Colonic mucosa (tissue), 4 donors: ENCODE results near the gene HOXD3. TPM values are rescaled to one million over a fixed set of nuclear protein-coding genes. Genes with fewer than 3 reads are reported as not detected.

Source experiments
- DNase-seq: peaks from one replicate; pipeline ENCODE4 v3.0.0-alpha.2; 2020
- H3K27ac ChIP-seq: fragments of 200-600 bp; one replicate; pipeline ENCODE4 v1.8.0; 2021
- H3K27me3 ChIP-seq: fragments of 200-600 bp; one replicate; pipeline ENCODE4 v1.8.0; 2021
- H3K36me3 ChIP-seq: fragments of 200-600 bp; one replicate; pipeline ENCODE4 v1.8.0; 2021
- H3K4me1 ChIP-seq: fragments of 200-600 bp; one replicate; pipeline ENCODE4 v1.8.0; 2021; ENCODE audit warnings: mild to moderate bottlenecking
- H3K4me3 ChIP-seq: fragments of 200-600 bp; one replicate; pipeline ENCODE4 v1.8.0; 2021
- H3K9ac ChIP-seq, 2 donors: one replicate each; pipeline ENCODE4 v1.7.0; 2013; ENCODE audit warnings: control low read depth in 2 of 2, low read depth in 2 of 2, low read length in 2 of 2
- H3K9me3 ChIP-seq: fragments of 200-600 bp; one replicate; pipeline ENCODE4 v1.8.0; 2021
- CTCF ChIP-seq: fragments of 200-600 bp; IDR thresholded peaks from one replicate; pipeline ENCODE4 v1.8.0; 2022; ENCODE audit warnings: antibody characterized with exemption, mild to moderate bottlenecking
- intact Hi-C: fragments of 100-400 bp; cut with DNase I; formaldehyde crosslinking; loops from one replicate; pipeline ENCODE4 v1.14.1; 2022
- total RNA-seq, 2 donors: library from RNA; stranded (reverse); fragmentation: NEBNext Ultra II Directional in 1 of 2; extraction: Animal tissue kit (Norgen Biotek cat#: 25700) in 1 of 2; gene quantifications; one replicate each; pipeline ENCODE4 v1.2.1, GENCODE V29; 2021
- donor health status: healthy.
- donor health status: DM: no; HTN: no; CAD: no.
- donor health status: DM: no; HTN: no; CAD: no.

HOXD3 gene
- total RNA-seq, 2 donors from 2014 or later: 3.2 to 4.6 TPM

GRCh38 chr2:176145085-176145969 is 11.8 kb upstream of the HOXD3 start:
- Histone ChIP-seq H3K4me3 (no peak overlapping the region), H3K27ac (no peak overlapping the region), H3K9ac (no peak overlapping the region), H3K36me3 (no peaks in the 10 kb centered on the region), H3K9me3 (no peaks in the 10 kb centered on the region), H3K27me3 (no peaks in the 10 kb centered on the region), H3K4me1 (no peaks in the 10 kb centered on the region)
- DNase-seq: no peak
- no peak for TF ChIP-seq CTCF
- intact Hi-C loops: no loop called here

GRCh38 chr2:176146101-176146500 is 11.0 kb upstream of the HOXD3 start:
- Histone ChIP-seq H3K4me3 (no peak overlapping the region), H3K27me3 (no peaks in the 10 kb centered on the region), H3K4me1 (no peaks in the 10 kb centered on the region), H3K9ac (no peak overlapping the region), H3K27ac (no peak overlapping the region), H3K36me3 (no peaks in the 10 kb centered on the region), H3K9me3 (no peaks in the 10 kb centered on the region)
- no peak for DNase-seq
- no peak for TF ChIP-seq CTCF
- intact Hi-C loops: no loop called here

GRCh38 chr2:176146645-176147044 is 10.5 kb upstream of the HOXD3 start:
- intact Hi-C loops: no loop called here
- H3K27ac ChIP-seq: no peak overlapping the region
- H3K9ac ChIP-seq: no peak overlapping the region
- no peak for TF ChIP-seq CTCF
- H3K4me1 ChIP-seq: no peaks in the 10 kb centered on the region
- H3K36me3 ChIP-seq: no peaks in the 10 kb centered on the region
- DNase-seq: no peak
- no peaks in the 10 kb centered on the region for H3K27me3 ChIP-seq
- no peaks in the 10 kb centered on the region for H3K9me3 ChIP-seq
- H3K4me3 ChIP-seq: no peak overlapping the region

- no peak for DNase-seq
- H3K4me3 ChIP-seq: no peak overlapping the region
- no peaks in the 10 kb centered on the region for H3K9me3 ChIP-seq
- intact Hi-C loops: no loop called here
- no peaks in the 10 kb centered on the region for H3K27me3 ChIP-seq
- H3K4me1 ChIP-seq: no peaks in the 10 kb centered on the region
- no peak overlapping the region for H3K27ac ChIP-seq
- no peaks in the 10 kb centered on the region for H3K36me3 ChIP-seq
- TF ChIP-seq CTCF: no peak
- H3K9ac ChIP-seq: no peak overlapping the region
These were observed 9.8 kb upstream of the HOXD3 start for GRCh38 chr2:176147210-176147799.

GRCh38 chr2:176147800-176148496 is 9.2 kb upstream of the HOXD3 start:
- Histone ChIP-seq H3K9ac (no peak overlapping the region), H3K4me3 (no peak overlapping the region), H3K4me1 (no peaks in the 10 kb centered on the region), H3K36me3 (no peaks in the 10 kb centered on the region), H3K27ac (no peak overlapping the region), H3K9me3 (no peaks in the 10 kb centered on the region), H3K27me3 (no peaks in the 10 kb centered on the region)
- TF ChIP-seq CTCF: no peak
- no peak for DNase-seq
- intact Hi-C loops: no loop called here
